ENCODE data around the gene SERP2.

DNA sequence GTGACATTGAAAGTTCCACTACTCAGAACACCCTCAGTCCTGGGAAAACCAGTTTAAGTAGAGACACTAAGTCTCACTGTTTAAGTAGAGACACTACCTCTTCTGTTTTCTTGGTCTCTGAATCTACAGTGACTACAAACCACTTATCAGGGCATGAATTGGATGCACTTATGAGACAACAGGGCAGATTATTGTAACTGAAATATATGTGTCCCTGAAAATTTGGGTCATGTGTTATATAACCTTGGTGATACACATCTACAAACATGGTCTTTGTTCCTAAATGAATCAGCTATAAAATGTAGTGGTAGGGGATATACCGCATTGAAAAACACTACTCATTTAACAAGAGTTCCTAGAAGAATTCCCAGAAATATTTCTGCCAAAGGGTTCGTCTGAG is 55.7 kb downstream of the SERP2 start:
- TF ChIP-seq, protein P1, sequence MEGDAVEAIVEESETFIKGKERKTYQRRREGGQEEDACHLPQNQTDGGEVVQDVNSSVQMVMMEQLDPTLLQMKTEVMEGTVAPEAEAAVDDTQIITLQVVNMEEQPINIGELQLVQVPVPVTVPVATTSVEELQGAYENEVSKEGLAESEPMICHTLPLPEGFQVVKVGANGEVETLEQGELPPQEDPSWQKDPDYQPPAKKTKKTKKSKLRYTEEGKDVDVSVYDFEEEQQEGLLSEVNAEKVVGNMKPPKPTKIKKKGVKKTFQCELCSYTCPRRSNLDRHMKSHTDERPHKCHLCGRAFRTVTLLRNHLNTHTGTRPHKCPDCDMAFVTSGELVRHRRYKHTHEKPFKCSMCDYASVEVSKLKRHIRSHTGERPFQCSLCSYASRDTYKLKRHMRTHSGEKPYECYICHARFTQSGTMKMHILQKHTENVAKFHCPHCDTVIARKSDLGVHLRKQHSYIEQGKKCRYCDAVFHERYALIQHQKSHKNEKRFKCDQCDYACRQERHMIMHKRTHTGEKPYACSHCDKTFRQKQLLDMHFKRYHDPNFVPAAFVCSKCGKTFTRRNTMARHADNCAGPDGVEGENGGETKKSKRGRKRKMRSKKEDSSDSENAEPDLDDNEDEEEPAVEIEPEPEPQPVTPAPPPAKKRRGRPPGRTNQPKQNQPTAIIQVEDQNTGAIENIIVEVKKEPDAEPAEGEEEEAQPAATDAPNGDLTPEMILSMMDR (IDR thresholded peaks at IDR 0.05; ENCODE audit: low read depth, low read length): no peak
- TF ChIP-seq EZH2phosphoT487 (IDR thresholded peaks at IDR 0.05; ENCODE audit: low read depth): no peak
